ENCODE data around the gene SH3BGRL3.

GRCh38 chr1:26276432-26276838, 3.5 kb upstream of the SH3BGRL3 start:
- TF ChIP-seq HCFC1 (IDR thresholded peaks at IDR 0.05; ENCODE audit: low read depth, low read length): no peak
- TF ChIP-seq MTF1 (CRISPR knock-in tag; IDR thresholded peaks at IDR 0.05): no peak
- TF ChIP-seq CTCF (CRISPR knock-in tag; IDR thresholded peaks at IDR 0.05): no peak
- no peak for TF ChIP-seq POLR2AphosphoS5 (IDR thresholded peaks at IDR 0.05; ENCODE audit: low read depth, low read length)
- no peak for TF ChIP-seq HIVEP1 (CRISPR knock-in tag; IDR thresholded peaks at IDR 0.05)
- no peak for TF ChIP-seq ZNF709 (CRISPR knock-in tag; IDR thresholded peaks at IDR 0.05)
- no peak for TF ChIP-seq EZH2 (conservative IDR thresholded peaks at IDR 0.05; ENCODE audit: low read depth, low read length)
- no peak for TF ChIP-seq FOSL1 (CRISPR knock-in tag; IDR thresholded peaks at IDR 0.05; ENCODE audit: borderline replicate concordance)
- TF ChIP-seq, protein P1, sequence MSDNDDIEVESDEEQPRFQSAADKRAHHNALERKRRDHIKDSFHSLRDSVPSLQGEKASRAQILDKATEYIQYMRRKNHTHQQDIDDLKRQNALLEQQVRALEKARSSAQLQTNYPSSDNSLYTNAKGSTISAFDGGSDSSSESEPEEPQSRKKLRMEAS (IDR thresholded peaks at IDR 0.05): no peak
- TF ChIP-seq, protein P2, sequence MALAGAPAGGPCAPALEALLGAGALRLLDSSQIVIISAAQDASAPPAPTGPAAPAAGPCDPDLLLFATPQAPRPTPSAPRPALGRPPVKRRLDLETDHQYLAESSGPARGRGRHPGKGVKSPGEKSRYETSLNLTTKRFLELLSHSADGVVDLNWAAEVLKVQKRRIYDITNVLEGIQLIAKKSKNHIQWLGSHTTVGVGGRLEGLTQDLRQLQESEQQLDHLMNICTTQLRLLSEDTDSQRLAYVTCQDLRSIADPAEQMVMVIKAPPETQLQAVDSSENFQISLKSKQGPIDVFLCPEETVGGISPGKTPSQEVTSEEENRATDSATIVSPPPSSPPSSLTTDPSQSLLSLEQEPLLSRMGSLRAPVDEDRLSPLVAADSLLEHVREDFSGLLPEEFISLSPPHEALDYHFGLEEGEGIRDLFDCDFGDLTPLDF (CRISPR knock-in tag; IDR thresholded peaks at IDR 0.05): no peak
- TF ChIP-seq TAF1 (CRISPR knock-in tag; IDR thresholded peaks at IDR 0.05): no peak
- TF ChIP-seq ZFP36 (IDR thresholded peaks at IDR 0.05; ENCODE audit: borderline replicate concordance, low read depth, low read length, partially characterized antibody): no peak
- TF ChIP-seq SP1 (IDR thresholded peaks at IDR 0.05): no peak
- no peak for TF ChIP-seq SP1 (CRISPR knock-in tag; IDR thresholded peaks at IDR 0.05)
- no peak for TF ChIP-seq ZNF3 (CRISPR knock-in tag; IDR thresholded peaks at IDR 0.05)
